PFSK-1 (cell line): ENCODE data around the gene TSTD2.

Experiments
- FOXP2 ChIP-seq: optimal IDR thresholded peaks from 2 replicates; pipeline ENCODE3; 2011; ENCODE audit warnings: borderline replicate concordance, control low read depth, inconsistent platforms; ENCODE audit not compliant: insufficient read depth; ENCODE audit errors: extremely low read length, extremely low read depth
- POLR2AphosphoS5 ChIP-seq: IDR thresholded peaks from 2 replicates; pipeline ENCODE4 v1.6.1; 2012; ENCODE audit warnings: low read depth, mild to moderate bottlenecking, control low read depth, low read length, moderate library complexity
- SIN3A ChIP-seq: IDR thresholded peaks from 2 replicates; pipeline ENCODE4 v1.6.1; 2012; ENCODE audit warnings: mild to moderate bottlenecking, low read length, moderate library complexity, borderline replicate concordance; ENCODE audit not compliant: insufficient read depth
- TAF1 ChIP-seq: IDR thresholded peaks from 2 replicates; pipeline ENCODE4 v1.6.1; 2012; ENCODE audit warnings: low read length, control low read depth, borderline replicate concordance; ENCODE audit not compliant: insufficient read depth
- TF ChIP-seq, protein P1 (sequence below), 2 experiments: IDR thresholded peaks; 2 replicates each; pipeline versions ENCODE4 v1.6.1 to v1.8.0; 2011 to 2012; ENCODE audit warnings: low read depth in 2 of 2, low read length in 2 of 2, control low read depth in 1 of 2, inconsistent platforms in 1 of 2, mild to moderate bottlenecking in 1 of 2, moderate library complexity in 1 of 2; ENCODE audit not compliant: insufficient read depth in 1 of 2

TSTD2 gene

GRCh38 chr9:97553841-97554240, 79.3 kb downstream of the TSTD2 start:
- TF ChIP-seq SIN3A (no peak), POLR2AphosphoS5 (no peak), FOXP2 (no peak), TAF1 (no peak)
- TF ChIP-seq, protein P1, sequence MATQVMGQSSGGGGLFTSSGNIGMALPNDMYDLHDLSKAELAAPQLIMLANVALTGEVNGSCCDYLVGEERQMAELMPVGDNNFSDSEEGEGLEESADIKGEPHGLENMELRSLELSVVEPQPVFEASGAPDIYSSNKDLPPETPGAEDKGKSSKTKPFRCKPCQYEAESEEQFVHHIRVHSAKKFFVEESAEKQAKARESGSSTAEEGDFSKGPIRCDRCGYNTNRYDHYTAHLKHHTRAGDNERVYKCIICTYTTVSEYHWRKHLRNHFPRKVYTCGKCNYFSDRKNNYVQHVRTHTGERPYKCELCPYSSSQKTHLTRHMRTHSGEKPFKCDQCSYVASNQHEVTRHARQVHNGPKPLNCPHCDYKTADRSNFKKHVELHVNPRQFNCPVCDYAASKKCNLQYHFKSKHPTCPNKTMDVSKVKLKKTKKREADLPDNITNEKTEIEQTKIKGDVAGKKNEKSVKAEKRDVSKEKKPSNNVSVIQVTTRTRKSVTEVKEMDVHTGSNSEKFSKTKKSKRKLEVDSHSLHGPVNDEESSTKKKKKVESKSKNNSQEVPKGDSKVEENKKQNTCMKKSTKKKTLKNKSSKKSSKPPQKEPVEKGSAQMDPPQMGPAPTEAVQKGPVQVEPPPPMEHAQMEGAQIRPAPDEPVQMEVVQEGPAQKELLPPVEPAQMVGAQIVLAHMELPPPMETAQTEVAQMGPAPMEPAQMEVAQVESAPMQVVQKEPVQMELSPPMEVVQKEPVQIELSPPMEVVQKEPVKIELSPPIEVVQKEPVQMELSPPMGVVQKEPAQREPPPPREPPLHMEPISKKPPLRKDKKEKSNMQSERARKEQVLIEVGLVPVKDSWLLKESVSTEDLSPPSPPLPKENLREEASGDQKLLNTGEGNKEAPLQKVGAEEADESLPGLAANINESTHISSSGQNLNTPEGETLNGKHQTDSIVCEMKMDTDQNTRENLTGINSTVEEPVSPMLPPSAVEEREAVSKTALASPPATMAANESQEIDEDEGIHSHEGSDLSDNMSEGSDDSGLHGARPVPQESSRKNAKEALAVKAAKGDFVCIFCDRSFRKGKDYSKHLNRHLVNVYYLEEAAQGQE (IDR thresholded peaks at IDR 0.05; ENCODE audit: insufficient read depth in 1 of 2, low read depth in 2 of 2, low read length in 2 of 2): no peak

GRCh38 chr9:97553141-97553540, 80.0 kb downstream of the TSTD2 start:
- TF ChIP-seq SIN3A (no peak), FOXP2 (no peak), TAF1 (no peak), POLR2AphosphoS5 (no peak)
- TF ChIP-seq, protein P1 (IDR thresholded peaks at IDR 0.05; ENCODE audit: insufficient read depth in 1 of 2, low read depth in 2 of 2, low read length in 2 of 2): no peak

DNA sequence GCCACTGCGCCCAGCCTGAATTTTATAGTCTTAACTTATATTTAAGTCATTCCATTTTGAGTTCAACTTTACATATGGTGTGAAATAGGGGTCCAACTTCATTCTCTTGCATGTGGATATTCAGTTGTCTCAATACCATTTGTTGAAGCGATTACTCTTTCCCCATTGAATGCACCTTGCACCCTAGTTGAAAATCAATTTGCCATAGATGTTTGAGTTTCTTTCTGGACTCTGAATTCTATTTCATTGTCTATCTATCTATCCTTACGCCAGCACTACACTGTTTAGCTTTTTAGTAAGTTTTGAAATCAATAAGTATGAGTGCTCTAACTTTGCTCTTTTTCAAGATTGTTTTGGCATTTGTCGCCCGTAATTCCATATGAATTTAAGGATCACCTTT, 81.9 kb downstream of the TSTD2 start:
- TF ChIP-seq FOXP2: no peak
- TF ChIP-seq SIN3A: no peak
- no peak for TF ChIP-seq POLR2AphosphoS5
- TF ChIP-seq TAF1: no peak
- TF ChIP-seq, protein P1 (IDR thresholded peaks at IDR 0.05; ENCODE audit: insufficient read depth in 1 of 2, low read depth in 2 of 2, low read length in 2 of 2): no peak

- no peak for TF ChIP-seq POLR2AphosphoS5
- no peak for TF ChIP-seq SIN3A
- TF ChIP-seq, protein P1 (IDR thresholded peaks at IDR 0.05; ENCODE audit: insufficient read depth in 1 of 2, low read depth in 2 of 2, low read length in 2 of 2): no peak
- no peak for TF ChIP-seq TAF1
- no peak for TF ChIP-seq FOXP2
Observed at GRCh38 chr9:97550386-97550785, 82.8 kb downstream of the TSTD2 start.
